Mononuclear cell (primary cell): ENCODE data around the gene GABBR2. TPM values are rescaled to one million over a fixed set of nuclear protein-coding genes. Genes with fewer than 3 reads are reported as not detected.

Experiments
- H3K27me3 ChIP-seq: 2 replicates; pipeline ENCODE4 v1.6.0; 2011; ENCODE audit warnings: low read length, control low read depth; ENCODE audit not compliant: insufficient read depth
- H3K4me1 ChIP-seq: 2 replicates; pipeline ENCODE4 v1.5.1; 2011; ENCODE audit warnings: mild to moderate bottlenecking, low read length, control low read depth; ENCODE audit not compliant: insufficient read depth
- H3K4me3 ChIP-seq: 2 replicates; pipeline ENCODE4 v1.5.1; 2011; ENCODE audit warnings: mild to moderate bottlenecking, low read length, moderate library complexity
- H3K9me3 ChIP-seq: 2 replicates; pipeline ENCODE4 v1.5.1; 2011; ENCODE audit warnings: low read depth, mild to moderate bottlenecking, control low read depth, low read length
- total RNA-seq: library from RNA; depleted of rRNA; stranded (reverse); fragments of >200 nt; gene quantifications from one replicate; pipeline ENCODE4 v1.2.3, GENCODE V29; 2012

The GABBR2 gene
- total RNA-seq, 1 donor: under 0.01 TPM

DNA sequence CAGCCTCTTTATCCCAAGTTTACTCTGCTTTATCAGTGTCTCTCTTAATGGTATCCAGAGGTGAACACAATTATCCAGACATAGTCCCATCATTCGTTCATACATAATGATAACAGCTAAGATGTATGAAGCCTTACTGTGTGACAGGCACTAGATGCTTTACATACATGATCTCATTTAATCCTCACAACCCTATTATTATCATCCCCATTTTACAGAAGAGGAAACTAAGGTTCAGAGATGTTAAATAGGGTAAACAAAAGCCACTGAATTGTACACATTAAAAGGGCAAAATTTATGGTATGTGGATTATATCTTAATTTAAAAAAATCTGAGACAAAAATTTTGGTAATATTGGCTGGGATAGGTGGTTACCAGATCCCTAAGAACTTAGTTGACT lies 329.2 kb downstream of the GABBR2 start:
- H3K4me3 ChIP-seq: no peak overlapping the region
- H3K4me1 ChIP-seq: peaks cover 16% of the 10 kb centered on the region
- no peaks in the 10 kb centered on the region for H3K27me3 ChIP-seq
- no peaks in the 10 kb centered on the region for H3K9me3 ChIP-seq

GRCh38 chr9:98378794-98379193 lies 329.9 kb downstream of the GABBR2 start:
- no peak overlapping the region for H3K4me3 ChIP-seq
- no peaks in the 10 kb centered on the region for H3K27me3 ChIP-seq
- no peaks in the 10 kb centered on the region for H3K9me3 ChIP-seq
- peaks cover 16% of the 10 kb centered on the region for H3K4me1 ChIP-seq

DNA sequence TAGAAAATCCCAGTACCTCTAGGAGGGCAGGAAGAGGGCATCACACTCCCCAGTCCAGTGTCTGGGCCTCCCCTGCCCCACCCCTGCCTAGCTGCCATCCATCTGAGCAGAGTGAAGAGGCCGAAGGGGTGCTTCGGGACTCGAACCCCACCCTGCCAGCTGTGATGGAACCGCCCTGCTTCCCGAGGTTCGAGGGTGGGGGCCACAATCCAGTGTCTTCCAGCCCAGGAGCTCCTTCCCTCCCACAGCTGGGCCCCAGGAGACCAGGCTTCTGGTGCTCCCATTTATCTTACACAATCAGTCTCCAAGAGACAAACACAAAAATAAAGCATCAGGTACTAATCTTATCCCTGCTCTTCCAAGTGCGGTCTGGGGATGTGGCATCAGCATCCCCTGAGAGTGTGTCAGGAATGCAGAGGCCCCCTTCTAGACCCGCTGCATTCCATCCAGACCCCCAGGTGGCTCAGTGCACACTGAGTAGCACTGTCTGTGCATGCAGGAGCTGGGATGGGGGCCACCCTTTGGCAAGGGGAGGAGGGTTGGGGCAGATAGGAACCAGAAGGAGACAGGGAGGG lies 330.4 kb downstream of the GABBR2 start:
- Histone ChIP-seq H3K4me1 (peaks cover 16% of the 10 kb centered on the region), H3K4me3 (no peak overlapping the region), H3K9me3 (no peaks in the 10 kb centered on the region), H3K27me3 (no peaks in the 10 kb centered on the region)

- Histone ChIP-seq H3K4me3 (no peak overlapping the region), H3K9me3 (no peaks in the 10 kb centered on the region), H3K27me3 (no peaks in the 10 kb centered on the region), H3K4me1 (peaks cover 12% of the 10 kb centered on the region)
Observed at GRCh38 chr9:98375138-98375726, 333.5 kb downstream of the GABBR2 start.

DNA sequence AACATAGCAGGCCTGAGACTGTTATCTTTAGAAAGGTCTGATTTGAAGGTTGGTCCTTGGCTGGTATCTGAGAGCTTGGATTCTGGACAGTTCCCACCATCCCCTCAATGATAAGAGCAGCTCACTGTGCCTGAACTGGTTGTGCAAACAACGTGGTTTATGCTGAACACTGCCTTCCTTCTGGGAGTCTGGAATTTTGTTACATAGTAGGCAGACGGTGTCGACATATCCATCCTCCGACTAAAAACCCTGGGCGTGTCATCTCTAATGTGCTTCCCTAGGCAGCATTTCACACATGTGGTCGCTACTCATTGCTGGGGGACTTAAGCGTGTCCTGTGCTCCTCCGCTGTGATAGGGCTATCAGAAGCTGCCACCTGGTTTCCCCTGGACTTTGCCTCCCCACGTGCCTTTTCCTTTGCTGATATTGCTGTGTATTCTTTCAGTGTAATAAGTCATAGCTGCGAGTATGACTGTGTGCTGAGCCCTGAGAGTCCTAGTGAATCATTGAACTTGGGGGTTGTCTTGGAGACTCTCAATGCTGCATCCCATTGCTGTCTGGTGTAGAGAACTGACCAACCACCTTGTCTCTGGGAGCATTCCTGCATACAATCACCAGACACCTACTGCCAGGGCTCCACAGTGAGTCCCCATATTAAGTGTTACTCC lies 334.2 kb downstream of the GABBR2 start:
- H3K27me3 ChIP-seq: no peaks in the 10 kb centered on the region
- H3K4me3 ChIP-seq: no peak overlapping the region
- H3K4me1 ChIP-seq: peaks cover 9% of the 10 kb centered on the region
- H3K9me3 ChIP-seq: no peaks in the 10 kb centered on the region

DNA sequence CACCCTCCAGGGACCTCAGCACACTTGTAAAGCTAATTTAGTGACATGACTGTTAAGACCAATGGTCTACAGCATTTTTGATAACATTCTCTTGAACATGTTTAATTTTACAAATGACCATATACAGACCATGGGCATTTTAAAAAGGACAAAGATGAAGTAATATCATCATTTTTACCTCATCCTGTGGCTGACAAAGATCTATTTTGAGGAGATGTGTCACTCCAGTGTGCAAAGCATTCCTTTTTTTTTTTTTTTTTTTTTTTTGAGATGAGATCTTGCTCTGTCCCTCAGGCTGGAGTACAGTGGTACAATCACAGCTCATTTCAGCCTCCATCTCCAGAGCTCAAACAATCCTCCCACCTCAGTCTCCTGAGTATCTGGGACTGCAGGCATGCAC lies 335.1 kb downstream of the GABBR2 start:
- Histone ChIP-seq H3K9me3 (no peaks in the 10 kb centered on the region), H3K27me3 (no peaks in the 10 kb centered on the region), H3K4me1 (peaks cover 9% of the 10 kb centered on the region), H3K4me3 (no peak overlapping the region)

DNA sequence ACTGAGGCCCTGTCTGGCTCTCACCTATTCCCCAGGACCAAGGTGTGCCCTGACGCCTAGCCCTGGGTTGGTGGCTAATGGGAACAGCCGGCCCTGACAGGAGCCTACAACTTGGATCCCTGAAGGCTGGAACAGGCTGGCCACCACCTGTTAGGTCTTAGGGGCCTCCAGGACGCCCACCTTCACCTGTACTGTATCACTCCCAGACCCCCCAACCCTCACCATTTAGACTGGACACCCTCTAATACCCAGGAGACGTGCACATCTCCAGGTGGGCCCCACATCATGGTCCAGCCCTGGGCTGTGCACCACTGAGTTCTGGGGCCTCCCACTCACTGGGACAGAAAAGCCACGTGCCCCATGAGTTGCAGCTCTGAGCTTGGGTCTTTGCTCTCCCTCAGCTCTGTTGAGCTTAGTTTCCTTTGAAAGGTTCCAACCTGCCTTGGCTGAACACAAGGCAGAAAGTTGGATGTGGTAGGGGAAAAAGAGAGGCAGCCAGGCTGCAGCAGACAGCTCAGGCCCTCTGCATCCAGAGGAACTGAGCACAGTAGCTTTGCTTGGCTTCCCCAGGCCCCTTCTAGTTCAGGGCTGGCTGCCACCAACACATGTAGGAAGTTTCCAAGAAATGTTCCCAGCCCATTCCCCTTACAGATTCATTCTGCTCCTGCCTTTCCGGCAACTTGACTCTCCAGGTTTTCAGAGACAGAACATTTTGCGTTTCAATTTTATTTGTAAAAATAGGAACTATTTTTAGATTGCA lies 336.5 kb downstream of the GABBR2 start:
- Histone ChIP-seq H3K4me1 (peaks cover 9% of the 10 kb centered on the region), H3K4me3 (no peak overlapping the region), H3K9me3 (no peaks in the 10 kb centered on the region), H3K27me3 (no peaks in the 10 kb centered on the region)

- no peak overlapping the region for H3K4me3 ChIP-seq
- peaks cover 9% of the 10 kb centered on the region for H3K4me1 ChIP-seq
- peaks cover 1% of the 10 kb centered on the region for H3K9me3 ChIP-seq
- H3K27me3 ChIP-seq: no peaks in the 10 kb centered on the region
Observed at GRCh38 chr9:98370976-98371315, 337.8 kb downstream of the GABBR2 start.

DNA sequence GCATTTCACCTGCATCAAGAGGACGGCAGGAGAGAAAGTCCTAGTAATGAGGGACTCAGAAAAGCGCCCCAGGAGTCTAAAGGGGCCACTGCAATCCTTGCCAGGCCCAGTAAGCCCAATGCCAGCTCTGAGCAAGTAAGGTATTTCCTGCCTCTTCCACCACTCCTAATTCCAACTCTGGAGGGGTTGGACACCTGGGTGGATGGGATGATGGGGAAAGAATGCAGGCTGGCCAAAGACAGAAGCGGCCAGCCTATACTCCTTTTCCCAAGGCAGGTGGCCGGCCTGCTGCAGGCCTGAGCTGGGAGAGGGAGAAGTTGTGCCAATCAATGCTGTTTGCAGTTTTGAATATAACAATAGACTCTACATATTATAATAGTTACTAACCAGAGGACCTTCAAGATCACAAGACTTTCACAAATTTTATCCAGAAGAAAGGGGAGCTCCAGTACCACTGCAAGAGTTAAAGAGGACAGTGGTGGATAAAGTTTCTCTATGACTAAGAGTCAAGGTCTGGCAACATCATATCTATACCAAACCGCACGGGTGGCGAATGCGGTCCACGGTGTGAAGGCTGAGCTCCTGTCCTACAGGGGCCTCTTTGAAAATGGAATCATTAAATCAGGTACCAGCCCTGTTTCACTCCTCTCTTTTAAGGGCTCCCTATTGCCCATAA lies 338.3 kb downstream of the GABBR2 start:
- H3K27me3 ChIP-seq: no peaks in the 10 kb centered on the region
- H3K4me1 ChIP-seq: peaks cover 7% of the 10 kb centered on the region
- no peak overlapping the region for H3K4me3 ChIP-seq
- H3K9me3 ChIP-seq: peaks cover 6% of the 10 kb centered on the region

GRCh38 chr9:98369896-98370295 lies 338.8 kb downstream of the GABBR2 start:
- Histone ChIP-seq H3K4me1 (peaks cover 2% of the 10 kb centered on the region), H3K4me3 (no peak overlapping the region), H3K27me3 (no peaks in the 10 kb centered on the region), H3K9me3 (peaks cover 12% of the 10 kb centered on the region)

- Histone ChIP-seq H3K9me3 (peaks cover 12% of the 10 kb centered on the region), H3K27me3 (no peaks in the 10 kb centered on the region), H3K4me3 (no peak overlapping the region), H3K4me1 (no peaks in the 10 kb centered on the region)
Observed at GRCh38 chr9:98369471-98369870, 339.3 kb downstream of the GABBR2 start.

GRCh38 chr9:98369066-98369425 lies 339.7 kb downstream of the GABBR2 start:
- peaks cover 12% of the 10 kb centered on the region for H3K9me3 ChIP-seq
- no peaks in the 10 kb centered on the region for H3K4me1 ChIP-seq
- no peaks in the 10 kb centered on the region for H3K27me3 ChIP-seq
- no peak overlapping the region for H3K4me3 ChIP-seq

GRCh38 chr9:98368366-98369065 lies 340.2 kb downstream of the GABBR2 start:
- Histone ChIP-seq H3K9me3 (peaks cover 12% of the 10 kb centered on the region), H3K27me3 (no peaks in the 10 kb centered on the region), H3K4me3 (no peak overlapping the region), H3K4me1 (no peaks in the 10 kb centered on the region)

GRCh38 chr9:98367923-98368322 lies 340.8 kb downstream of the GABBR2 start:
- Histone ChIP-seq H3K4me3 (no peak overlapping the region), H3K4me1 (no peaks in the 10 kb centered on the region), H3K9me3 (peaks cover 12% of the 10 kb centered on the region), H3K27me3 (no peaks in the 10 kb centered on the region)
